HL-60 (cell line): ENCODE measurements around the gene CEACAM3.
"Not testable (repeated sequence)": the region's sequence is repeated elsewhere in the genome, so short reads cannot be mapped to it uniquely, and the experiment has no call there.

ENCODE experiments used
- DNase-seq, 2 experiments: peaks; one replicate each; pipeline ENCODE4 v3.0.0-alpha.2; 2010 to 2020; ENCODE audit warnings: low read depth in 1 of 2, low spot score in 1 of 2
- H3K27ac ChIP-seq: fragments of 250-450 bp; sonication (Bioruptor Pico); replicated peaks from 2 replicates; pipeline ENCODE4 v1.5.1; 2020; ENCODE audit warnings: mild to moderate bottlenecking, moderate library complexity
- H3K27me3 ChIP-seq: fragments of 250-450 bp; sonication (Bioruptor Pico); 2 replicates; pipeline ENCODE4 v1.5.1; 2021; ENCODE audit warnings: mild to moderate bottlenecking, moderate library complexity; ENCODE audit not compliant: insufficient read depth, poor library complexity, severe bottlenecking
- H3K4me3 ChIP-seq: replicated peaks from 2 replicates; pipeline ENCODE4 v1.5.1; 2011; ENCODE audit warnings: mild to moderate bottlenecking, control low read depth, low read length; ENCODE audit not compliant: insufficient read depth
- CTCF ChIP-seq: IDR thresholded peaks from one replicate; pipeline ENCODE4 v1.5.1; 2011; ENCODE audit warnings: low read length, control low read depth, inconsistent platforms; ENCODE audit not compliant: insufficient read depth
- GABPA ChIP-seq: IDR thresholded peaks from 2 replicates; pipeline ENCODE4 v1.6.1; 2012; ENCODE audit warnings: low read depth
- POLR2AphosphoS5 ChIP-seq: IDR thresholded peaks from 2 replicates; pipeline ENCODE4 v1.6.1; 2012; ENCODE audit warnings: low read depth
- REST ChIP-seq: IDR thresholded peaks from 2 replicates; pipeline ENCODE4 v1.6.1; 2012; ENCODE audit warnings: low read depth; ENCODE audit not compliant: insufficient replicate concordance
- SPI1 ChIP-seq: IDR thresholded peaks from 2 replicates; pipeline ENCODE4 v1.6.1; 2012; ENCODE audit warnings: low read depth, mild to moderate bottlenecking, borderline replicate concordance

Gene CEACAM3

GRCh38 chr19:41789053-41789452, 7.3 kb upstream of the CEACAM3 start:
- H3K27me3 ChIP-seq, H3K27ac ChIP-seq, DNase-seq, H3K4me3 ChIP-seq: not testable (repeated sequence)

DNA sequence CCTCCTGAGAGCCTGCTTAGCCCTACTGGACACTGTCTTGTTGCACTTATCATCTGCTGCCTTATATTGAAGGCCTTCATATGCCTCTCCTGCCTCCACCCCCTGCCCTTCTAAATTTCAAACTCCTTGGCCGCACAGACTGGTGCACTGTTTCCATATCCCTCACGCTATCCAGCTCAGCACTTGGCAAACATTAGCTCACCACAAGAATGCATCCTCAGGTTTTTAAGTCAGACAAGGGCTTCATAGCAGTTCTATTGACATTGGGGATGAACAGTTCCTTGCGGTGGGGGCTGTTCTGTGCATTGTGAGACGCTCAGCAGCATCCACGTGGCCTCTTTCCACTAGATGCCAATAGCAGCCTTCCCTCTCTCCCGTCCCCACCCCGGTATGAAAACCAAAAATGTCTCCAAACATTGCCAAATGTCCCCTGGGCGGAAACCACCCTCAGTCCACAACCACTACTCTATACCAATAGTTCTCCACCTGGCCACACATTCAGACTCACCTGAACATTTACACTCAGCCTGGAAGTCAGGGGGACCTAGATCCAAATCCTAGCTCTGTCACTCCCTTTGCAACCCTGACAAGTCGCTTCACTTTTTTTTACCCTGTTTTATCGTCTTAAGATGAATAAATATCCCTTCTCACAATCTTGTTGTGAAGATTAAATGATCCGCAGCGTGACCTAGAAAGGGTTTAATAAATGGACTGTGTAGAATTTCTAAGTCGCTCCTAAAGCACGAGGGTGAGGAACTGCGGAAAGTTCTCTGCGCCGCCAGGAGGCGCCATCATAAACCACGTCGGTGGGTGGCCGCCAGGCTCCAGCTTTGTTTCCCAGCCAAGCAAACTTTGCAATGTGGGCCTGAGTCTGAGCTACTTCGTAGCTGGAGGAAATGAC, 3.6 kb upstream of the CEACAM3 start:
- no peak overlapping the region for H3K4me3 ChIP-seq
- peak; percentile 59 to 69 for DNase-seq
- no peaks in the 10 kb centered on the region for H3K27me3 ChIP-seq
- TF ChIP-seq CTCF: peak; percentile 69
- TF ChIP-seq REST: no peak
- TF ChIP-seq POLR2AphosphoS5: no peak
- no peak for TF ChIP-seq GABPA
- peak; percentile 53; the same call in 1 of the 2 replicates for TF ChIP-seq SPI1
- H3K27ac ChIP-seq: no peak overlapping the region

DNA sequence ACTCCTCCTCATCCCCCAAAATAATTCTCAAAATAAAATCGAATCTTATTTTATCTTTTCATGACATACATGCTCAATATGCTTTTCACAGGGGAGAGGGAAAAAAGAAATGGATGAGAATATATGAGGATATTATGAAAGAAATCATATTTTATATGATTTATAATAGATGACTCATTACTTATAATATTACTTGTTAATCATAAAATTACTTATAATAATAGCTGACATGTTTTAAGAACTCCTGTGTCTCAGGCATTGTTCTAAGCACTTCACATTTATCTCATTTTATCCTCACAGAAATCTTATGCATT, 3.0 kb upstream of the CEACAM3 start:
- Histone ChIP-seq H3K27me3 (no peaks in the 10 kb centered on the region), H3K27ac (no peak overlapping the region), H3K4me3 (no peak overlapping the region)
- DNase-seq: no peak
- TF ChIP-seq REST (no peak), SPI1 (no peak), POLR2AphosphoS5 (no peak), GABPA (no peak)

- Histone ChIP-seq H3K27me3 (no peaks in the 10 kb centered on the region), H3K27ac (no peak overlapping the region; the same call in 1 of the 2 replicates), H3K4me3 (no peak overlapping the region)
- DNase-seq: peak; percentile 62 to 82
- no peak for TF ChIP-seq REST
- peak; percentile 77 for TF ChIP-seq CTCF
These were observed 1.3 kb upstream of the CEACAM3 start for GRCh38 chr19:41795031-41795461.
